EH (cell line): ENCODE results near the gene LAD1.

ENCODE experiments used
- DNase-seq: peaks from one replicate; pipeline ENCODE4 v3.0.0-alpha.2; 2015; ENCODE audit warnings: low read depth

Gene LAD1

DNA sequence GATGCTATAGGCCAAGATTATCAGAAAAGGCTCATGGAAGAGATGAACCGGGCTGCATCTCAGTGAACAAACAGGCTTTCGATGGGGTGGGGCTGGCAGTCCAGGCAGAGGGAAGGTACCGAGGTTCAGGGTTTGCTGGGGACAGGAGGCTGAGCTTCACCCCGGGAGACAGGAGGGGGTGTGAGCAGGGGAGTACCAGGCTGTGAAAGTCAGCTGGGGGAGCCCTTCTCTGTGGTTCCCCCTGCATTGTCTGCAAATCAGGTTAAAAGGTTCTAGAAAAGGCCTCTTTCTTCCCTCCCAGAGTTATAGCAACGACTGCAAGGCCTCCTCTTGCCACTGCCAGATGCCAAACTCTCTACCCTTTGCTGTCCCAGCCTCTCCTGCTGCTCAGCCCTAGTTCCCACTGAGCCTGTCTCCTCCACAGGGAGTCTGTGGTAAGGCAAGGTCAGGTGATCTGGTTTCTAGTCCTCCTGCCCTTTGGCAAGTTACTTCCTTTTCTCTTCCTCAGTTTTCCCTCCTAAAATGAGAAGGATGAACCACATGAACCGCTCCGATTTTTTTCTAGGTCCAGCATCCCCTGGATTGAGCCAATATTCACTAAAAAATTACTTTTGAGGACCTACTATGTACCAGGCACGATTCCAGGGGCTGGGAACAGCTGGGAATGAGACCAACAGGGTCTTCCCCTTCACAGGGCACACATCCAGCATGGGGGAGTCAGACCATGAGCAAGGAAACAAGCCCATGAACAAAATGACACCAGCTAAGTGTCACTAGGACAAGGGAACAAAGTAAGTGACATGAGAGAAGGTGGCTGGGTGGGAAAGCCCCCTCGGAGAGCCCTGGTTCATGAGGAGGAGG lies 7.2 kb downstream of the LAD1 start:
- peak; percentile 15 for DNase-seq

DNA sequence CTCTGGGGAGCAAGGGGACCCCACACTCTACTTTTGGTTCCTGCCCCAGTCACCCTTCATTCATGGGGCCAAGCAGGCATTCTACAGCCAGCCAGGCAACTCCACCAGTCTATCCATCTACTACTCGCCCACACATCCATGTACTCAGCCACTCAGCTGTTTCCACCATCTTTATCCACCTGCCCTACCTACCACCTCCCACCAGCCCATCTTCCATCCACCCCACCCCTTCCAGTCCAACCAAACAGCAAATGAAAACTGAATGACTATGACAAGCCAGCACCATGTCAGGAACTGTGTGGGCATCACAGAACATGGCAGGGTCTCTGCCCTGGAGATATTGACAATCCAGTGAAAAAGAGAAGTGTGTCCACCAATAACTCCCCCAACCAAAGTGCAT lies 7.9 kb downstream of the LAD1 start:
- DNase-seq = no peak

DNA sequence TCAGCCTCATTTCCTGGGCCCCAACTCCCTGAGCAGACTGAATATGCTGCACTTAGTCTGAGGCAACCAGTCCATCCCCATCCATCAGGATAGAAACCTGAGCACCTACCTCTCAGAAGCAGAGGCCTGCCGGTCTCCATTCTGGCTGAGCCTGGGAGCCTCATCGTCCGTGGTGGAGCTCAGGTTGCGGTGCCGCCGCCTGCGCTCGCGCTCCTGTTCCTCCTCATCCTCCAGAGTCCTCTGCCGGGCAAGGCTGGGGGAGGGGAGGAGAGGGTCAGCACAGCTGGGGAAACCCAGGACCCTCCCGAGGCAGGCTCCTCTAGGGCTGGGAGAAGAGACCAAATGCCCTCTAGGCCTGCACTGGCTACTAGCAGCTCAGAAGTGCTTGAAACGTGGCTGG lies 10.1 kb downstream of the LAD1 start:
- DNase-seq = no peak

DNA sequence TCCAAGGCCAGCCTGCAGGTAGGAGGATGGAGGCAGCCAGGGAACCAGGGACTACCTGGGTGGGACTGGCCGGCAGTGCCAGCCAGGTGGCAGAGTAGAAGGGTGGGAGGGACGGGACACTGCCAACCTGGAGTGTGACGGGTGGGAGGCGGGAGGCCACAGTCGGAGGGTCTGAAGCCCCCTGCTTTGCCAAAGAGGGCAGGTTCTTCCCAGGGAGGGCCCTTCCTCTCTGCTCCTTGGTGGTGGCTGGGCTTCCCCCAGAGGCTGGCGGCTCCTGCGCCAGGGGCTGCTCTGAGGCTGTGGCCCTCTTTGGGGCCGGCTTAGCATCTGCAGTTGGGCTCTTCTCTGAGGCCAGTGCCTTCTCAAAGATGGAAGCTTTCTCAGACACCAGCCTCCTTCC lies 12.9 kb downstream of the LAD1 start:
- no peak for DNase-seq

DNA sequence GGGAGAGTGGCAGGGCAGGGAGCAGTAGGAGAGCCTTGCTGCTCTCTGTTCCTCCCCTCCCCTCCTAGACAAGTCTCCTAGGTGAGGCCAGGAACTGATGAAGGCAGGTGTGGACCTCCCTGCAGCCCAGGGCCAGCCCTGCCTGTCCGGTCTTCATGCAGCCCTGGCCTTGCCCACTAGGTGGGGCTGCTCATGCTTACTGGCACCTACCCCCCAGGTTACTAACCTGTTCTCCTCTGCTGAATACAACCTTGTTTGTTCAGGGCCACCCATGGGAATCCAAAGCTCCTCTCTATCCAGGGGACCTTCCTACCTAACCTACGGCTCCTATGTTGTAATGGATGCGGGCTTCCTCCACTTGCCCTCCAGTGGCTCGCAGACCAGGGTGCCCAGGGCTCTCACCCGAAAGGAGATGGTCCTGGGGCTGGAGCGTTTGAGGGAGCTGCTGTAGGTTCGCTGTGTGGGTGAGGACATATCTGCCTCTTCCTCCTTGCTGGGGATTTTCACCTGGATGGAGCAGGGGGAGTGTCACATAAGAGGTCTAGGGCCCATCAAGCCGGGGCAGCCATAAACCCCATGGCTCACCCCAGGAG lies 13.7 kb downstream of the LAD1 start:
- peak; percentile 48 for DNase-seq

DNA sequence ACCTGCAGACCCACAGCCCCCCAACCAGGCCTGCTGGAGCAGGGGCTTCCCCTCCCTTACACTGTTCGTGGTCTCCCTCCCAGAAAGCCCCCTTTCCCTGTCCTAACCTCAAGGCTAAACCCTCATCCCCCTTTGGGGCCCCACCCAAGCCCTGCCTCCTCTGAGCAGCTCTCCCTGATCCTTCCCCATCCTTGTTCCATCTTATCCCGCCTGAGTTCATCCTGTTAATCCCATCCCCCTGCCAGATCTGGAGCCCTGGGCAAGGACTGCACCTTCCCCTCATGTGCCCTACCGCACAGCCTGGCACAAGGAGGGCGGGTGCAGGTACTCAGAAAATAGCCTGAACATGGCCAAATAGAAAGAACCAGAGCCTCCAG lies 14.7 kb downstream of the LAD1 start:
- DNase-seq = no peak

DNA sequence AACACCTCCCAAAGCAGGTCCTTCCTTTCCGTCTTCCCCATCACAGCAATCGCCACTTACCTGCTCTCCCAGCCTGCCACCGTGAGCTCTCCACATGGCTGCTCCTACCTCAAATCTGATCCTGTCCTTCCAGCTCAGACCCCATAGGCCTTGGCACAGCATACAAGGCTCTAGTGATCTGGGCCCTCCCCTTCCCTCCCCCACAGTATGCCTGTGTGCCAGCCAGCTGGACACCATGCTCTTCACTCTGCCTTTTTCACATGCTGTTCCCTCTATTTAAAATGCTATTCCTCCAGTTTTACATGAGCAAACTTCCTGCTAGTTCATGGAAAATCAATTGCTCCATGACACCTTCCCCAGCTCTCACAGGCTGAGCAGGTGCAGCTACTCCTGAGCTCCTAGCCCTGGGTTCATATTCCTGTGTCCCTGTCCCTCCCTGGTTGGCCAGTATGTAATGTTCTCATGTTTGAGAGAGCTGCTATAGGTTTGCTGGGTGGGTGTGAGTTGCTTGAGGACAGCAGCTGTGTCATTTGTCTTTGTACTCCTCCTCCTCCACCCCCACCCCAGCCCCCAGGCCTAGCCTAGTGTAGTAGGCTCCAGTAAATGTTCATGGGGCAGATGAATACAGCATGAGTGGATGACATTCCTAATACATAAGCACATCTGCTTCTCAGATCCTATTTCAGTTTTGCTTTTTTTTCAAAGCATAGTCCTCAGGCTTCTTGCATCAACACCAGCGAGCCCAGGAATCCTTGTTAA lies 15.3 kb downstream of the LAD1 start:
- DNase-seq = peak; percentile 95

DNA sequence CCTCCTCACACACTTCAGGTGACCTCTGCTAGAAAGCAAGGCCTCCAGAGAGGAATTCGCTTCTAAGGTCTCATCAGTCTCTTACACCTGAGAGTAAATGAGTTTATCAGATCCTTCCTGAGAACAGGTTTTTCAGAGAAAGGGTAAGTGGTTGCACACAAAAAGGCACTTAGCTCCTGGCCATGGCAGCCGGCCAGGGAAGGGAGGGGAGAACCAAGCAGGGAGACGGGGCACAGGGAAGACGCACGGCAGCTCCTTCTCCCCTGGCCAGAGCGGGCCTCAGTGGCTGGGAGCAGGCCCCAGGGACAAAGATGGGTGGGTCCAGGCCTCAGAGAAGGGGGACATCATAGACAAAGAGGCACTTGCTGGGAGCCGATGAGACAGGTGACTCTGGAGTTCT lies 18.0 kb downstream of the LAD1 start:
- no peak for DNase-seq

DNA sequence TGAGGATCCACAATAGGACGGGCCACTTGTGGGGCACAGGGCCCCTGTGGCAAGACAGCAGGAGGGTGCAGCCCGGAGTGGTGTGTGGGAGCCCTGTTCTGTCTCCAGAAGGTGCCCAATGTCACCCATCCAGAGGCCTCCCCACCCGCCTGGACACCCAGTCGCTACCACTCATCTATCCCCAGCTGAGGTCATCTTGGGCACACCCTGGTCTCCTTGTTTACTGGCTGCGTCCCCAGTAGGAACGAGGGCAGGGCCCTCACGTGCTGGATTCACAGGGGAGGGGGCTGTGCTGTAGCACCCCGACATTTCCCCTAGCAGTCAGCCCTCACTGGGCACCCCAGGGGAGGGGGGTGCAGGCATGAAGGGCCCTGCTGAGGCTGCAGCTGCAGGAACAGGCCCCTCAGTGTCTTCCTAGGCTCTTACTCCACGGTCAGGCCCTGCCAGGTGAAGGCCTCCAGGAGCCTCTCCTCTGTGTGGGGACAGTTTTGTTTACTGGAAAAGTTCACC lies 19.3 kb downstream of the LAD1 start:
- DNase-seq = no peak

DNA sequence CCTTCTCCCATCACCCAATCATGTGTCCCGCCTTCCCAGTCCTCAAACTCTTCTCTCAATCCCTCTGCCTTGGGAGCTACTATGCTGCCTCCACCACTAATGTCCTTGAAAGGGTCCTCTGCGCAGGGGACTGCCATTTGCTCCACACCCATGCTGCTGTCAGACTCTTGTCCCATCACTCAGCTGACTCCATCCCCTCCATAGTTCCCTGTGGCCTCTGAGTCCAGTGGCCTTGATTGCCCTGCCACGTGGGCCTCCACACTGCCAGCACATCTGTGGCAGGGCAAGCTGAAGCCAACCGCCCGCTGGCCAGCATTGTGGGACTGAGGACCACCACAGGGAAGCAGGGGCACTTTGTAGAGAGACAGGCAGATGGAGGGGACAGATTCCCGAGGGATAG lies 20.3 kb downstream of the LAD1 start:
- DNase-seq = no peak

DNA sequence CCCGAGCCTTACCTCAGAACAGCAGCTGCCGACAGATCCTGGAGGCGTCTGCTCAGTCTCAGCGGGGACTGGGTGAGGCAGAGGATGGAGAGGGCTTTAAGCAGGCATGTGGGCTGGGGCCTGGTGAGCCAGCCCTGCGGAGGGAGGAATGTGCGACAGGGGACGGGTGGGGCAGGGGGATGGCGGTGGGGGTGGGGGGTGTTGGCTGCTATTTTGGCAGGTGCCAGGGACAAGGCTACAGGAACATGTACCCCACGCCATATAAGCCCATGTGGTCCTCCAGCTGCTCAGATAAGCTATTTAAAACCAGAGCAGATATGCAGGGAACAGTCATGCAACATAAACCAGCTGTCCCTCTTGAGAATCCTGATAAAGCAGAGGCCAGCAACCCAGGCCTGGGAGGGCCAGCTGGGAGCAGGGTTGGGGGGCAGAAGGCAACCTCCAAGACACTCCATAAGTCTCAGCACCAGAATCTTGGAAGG lies 21.5 kb downstream of the LAD1 start, which contains the start of gene TNNT2:
TNNT2 (minus strand) TSS at position 70 of the 482 bp plus-strand sequence. CDS start 4,426 bp downstream, outside the sequence.
- DNase-seq = no peak

DNA sequence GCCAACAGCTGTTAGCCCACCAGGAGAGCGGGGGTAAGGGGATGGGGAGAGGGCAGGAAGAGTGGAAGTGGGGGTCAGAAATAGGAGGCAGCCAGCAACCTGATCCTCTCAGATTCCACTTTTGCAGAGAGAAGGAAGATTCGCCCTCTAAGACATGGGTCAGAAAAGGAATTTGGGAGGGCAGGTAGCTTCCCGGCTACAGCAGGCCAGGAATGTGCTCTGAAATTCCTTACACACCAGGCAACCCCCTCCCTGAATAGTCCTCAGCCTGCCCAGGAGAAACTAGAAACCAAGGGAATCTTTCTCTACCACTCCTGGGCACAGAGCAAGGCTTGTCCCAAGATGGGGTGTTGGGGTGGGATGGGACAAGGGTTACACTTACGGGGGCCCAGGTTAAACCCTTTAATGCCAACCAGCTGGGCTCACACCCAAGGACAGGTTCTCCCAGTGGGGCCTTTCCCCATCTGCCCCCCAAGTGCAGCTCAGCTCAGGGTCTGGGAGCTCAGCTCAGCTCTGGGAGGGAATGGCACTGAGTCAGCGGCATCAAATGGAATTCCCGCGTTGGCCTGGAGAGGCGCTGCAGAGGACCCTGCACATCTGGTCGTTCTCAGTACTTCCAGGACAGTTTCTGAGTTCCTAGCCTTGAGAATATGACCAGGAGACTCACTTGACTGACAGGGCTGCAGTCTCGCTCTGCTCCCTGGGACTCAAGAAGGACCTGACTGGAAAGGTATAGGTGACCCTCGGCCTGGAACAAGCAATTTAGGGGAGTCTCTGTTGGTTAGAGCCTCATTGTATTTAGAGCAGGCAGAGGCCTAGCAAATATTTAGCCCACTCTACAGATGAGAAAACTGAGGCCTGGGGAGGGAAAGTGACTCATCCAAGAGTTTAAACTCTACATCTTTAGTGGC lies 22.4 kb downstream of the LAD1 start:
- DNase-seq = peak; percentile 54

DNA sequence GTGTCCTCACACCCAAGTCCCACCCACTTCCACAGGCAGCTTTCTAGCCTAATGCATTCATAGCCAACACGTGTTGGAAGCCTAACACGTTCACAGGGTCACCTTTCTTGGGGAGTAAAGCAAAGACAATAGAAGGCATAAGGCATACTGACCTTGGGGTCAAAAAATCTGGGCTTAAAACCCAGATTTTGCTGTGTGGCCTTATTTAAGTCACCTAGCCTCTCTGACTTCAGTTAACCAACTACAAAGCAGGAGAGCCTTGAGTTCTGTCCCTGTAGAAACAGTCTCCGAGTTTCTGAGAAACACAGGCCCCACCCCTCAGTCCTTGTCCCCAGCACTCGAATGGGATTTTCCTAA lies 23.0 kb downstream of the LAD1 start:
- DNase-seq = no peak

DNA sequence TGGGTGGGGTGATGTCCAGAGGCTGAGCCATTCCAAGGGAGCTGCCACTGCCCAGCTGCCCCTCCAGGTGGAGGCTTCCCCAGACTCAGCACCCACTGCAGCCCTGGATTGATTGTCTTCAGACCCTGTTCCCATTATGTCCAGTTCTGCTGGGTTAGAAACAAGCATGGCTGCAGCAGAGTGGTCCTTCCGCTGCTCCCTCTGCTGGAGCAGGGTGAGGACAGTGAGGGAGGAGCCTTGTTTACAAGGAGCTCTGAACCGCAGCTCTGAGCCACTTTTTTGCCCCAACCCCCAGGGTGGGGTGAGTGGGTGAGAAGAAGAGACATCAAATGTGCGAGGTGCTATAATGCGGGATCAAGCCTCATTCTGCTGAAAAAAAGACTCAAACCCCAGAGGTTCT lies 24.0 kb downstream of the LAD1 start:
- peak; percentile 6 for DNase-seq

DNA sequence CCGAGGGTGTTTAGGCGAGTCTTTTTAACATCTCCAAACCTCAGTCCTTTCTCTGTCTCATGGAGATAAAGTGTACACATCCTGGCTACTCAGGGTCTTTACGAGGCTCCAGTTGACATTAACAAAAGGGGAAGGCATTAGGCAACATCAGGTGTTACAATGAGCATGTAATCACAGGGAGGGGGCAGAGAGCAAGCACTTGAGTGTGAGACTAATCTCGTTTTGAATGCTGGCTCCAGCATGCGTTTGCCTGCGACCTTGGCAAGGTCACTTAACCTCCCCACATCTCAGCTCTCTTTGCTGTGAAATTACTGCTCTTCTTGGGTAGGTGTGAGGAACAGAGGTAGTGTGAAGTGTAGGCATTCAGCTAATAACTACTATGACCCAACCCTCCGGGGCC lies 24.8 kb downstream of the LAD1 start:
- no peak for DNase-seq

DNA sequence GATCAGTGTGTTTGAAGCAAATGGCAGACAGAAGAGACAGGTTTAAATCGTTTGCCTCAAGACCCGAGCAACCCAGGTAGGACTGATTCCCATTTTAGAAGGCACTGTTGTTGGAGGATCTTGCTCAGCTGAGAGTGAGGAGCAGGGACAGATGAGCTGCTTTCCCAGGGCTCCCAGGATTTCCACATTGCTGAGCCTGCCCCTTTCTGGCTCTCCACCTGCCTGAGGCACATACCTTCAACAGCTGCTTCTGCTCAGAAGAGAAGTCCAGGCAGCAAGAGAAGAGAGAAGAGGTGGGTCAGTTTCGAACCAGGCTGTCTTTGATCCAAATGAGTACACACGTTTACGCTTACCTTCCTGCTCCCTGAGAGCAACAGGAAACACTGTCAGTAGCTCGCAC lies 27.3 kb downstream of the LAD1 start:
- no peak for DNase-seq

DNA sequence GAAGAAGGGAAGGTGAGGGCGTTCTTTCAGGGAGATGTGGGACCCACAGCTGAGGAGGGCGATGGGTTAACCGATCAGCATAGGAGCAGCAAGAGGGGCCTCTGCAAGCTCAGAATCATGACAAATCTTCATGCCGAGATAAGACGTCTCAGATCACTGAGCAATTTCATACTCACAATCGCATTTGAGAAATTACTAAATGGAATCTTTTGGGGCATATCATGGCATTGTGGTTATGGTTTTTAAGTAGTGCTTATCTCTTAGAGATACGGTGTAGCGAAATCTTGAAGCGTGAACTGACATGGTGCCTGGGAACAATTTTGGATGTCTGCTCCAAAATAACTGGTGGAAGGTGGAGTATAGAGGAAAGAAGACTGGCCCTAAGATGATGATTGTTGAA lies 27.8 kb downstream of the LAD1 start:
- no peak for DNase-seq

DNA sequence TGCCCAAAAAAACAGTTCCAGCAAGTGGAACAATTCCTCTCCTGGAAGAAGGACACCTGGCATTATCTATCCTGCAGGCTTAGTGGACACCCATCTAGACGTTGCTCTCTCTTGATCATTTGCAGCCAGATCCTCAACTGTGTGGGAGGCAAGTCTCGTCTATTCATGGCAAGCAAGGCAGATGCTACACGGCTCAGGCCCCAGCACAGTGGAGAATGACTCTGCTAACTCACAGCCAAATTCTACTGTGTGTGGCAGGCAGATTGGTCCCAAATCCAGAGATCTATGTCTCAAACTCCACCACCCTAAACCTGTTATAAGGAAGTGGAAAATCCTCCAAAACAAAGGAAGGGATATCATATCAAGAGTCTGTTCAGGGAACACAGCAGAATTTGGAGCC lies 28.6 kb downstream of the LAD1 start:
- no peak for DNase-seq

DNA sequence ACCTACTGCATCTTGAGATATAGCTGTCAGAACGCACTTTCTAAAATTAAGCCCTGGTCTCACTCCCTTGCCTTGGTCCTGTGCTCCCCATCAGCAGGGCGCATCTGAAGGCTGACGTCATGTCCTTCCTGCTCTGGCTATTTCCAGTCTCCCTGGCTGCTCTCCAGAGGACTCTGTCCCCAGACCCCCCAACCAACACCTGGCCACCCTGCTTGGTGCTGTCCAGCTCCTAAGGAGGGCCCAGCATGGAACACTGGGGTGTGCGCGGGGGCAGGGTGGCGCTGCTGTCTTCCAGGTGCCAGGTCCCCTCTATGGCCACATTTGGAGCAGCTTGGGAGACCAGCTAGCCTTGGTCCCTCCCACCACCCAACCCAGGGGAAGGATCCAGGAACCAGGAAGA lies 29.9 kb downstream of the LAD1 start:
- no peak for DNase-seq

DNA sequence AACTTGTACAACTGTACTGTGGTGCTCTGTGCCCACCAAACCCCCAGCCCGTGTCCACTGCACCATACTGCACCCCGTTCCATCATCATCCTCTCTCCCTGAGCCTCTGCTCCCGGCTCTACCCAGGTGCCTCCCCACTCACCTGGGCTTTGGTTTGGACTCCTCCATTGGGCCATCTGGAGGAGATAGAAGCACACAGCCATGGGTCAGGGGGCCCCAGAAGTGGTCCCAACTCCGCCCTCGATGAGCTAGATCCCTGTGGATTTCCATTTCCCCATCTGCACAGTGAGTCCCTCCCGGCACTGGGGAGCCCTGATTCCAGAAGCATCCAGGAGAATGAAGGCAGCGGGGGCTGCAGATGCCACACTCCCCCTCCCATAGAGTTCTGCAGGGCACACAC lies 32.4 kb downstream of the LAD1 start:
- DNase-seq = no peak

DNA sequence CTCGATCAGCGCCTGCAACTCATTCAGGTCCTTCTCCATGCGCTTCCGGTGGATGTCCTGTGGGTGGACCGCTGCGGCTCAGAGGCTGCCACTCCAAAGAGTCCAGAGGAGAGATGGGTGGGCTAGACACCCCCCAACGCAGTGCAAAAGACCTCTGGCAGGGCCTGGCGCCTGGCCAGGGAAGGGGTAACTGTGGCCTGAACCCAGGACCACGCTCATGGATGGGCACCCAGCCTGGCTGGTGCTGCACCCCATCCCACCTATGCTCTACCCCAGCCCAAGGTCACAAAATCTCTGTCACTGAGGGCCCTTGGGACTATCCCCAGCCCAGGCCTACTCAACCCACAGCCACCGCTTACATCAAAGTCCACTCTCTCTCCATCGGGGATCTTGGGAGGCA lies 33.9 kb downstream of the LAD1 start:
- DNase-seq = no peak

DNA sequence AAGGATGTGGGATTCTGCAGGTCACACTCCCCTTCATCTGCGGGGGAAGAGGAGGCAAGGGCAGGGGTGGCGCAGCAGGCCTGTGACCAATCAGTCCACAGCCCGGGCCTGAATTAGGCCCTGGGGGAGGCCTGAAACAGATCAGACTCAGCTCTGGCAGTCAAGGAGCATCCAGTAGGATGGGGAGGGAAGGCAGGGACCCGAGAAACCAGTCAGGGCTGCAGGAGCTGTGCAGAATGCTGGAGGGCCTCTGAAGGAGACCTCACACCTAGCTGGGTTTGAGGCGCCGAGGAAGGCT lies 34.4 kb downstream of the LAD1 start:
- DNase-seq = no peak
